NK-92 treated with Interleukin-12 subunit alpha and Interleukin-12 subunit beta, amount 100 ng/mL, for 24 hours (cell line): Measurements from ENCODE around the gene SLC39A6.
"Not testable (repeated sequence)": the region's sequence is repeated elsewhere in the genome, so short reads cannot be mapped to it uniquely, and the experiment has no call there.

Experiments used
- DNase-seq: peaks from one replicate; lab custom pipeline; 2025; lab: John Stamatoyannopoulos, UW

SLC39A6 gene

DNA sequence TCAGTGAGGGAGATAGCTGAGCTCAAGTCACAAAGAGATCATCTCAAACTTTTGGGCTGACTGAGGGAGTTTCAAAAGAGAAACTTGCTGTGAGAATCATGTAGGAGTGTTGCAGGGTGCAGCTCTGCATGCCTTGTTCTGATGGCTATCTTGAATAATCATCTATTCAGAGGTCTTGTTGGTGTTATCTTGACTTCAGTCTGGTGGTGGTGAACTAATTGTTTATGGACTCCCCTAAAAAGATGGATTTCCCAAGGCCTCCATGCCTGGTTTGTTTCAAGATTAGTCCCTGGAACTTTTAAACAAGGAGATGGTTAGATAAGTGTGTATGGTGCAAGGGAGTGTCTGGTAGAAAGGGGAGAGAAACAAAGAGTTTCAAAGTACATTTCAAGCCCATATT is 29.8 kb downstream of the SLC39A6 start:
- DNase-seq = no peak

DNA sequence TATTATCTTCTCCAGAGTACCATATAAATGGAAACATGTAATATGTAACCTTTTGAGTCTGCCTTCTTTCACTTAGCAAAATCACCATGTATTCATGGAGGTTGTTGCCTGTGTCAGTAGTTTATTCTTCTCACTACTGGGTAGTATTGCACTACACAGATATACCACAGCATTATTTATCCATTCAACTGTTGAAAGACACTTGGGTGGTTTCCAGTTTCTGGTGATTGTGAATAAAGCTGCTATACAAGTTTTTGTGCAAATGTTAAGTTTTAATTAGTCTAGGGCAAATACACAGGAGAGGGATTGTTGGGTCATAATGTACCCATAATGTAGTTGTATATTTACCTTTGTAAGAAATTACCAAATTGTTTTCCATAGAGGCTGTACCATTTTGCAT is 32.2 kb downstream of the SLC39A6 start:
- DNase-seq = no peak

GRCh38 chr18:36095936-36096519 is 33.1 kb downstream of the SLC39A6 start:
- DNase-seq = no peak

DNA sequence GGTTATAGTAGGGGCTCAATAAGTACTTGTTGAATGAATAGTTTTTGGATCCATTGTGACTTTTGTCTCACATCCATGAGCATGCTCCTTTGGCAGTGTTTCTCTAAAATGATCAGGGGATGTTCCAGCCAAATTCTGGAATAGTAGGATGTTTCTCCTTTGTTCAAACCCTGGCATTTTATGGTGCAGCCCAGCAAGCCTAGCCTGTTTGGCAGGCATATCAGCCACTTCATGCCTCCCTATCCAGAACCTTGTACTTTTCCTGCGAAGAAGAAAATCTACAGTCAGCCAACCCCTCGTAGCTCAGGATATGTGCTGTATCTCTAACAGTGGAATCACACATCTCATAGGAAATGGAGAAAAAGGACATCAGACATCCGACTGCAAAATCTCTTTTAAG is 34.7 kb downstream of the SLC39A6 start:
- no peak for DNase-seq

GRCh38 chr18:36092116-36092515 is 37.0 kb downstream of the SLC39A6 start:
- not testable (repeated sequence) for DNase-seq

DNA sequence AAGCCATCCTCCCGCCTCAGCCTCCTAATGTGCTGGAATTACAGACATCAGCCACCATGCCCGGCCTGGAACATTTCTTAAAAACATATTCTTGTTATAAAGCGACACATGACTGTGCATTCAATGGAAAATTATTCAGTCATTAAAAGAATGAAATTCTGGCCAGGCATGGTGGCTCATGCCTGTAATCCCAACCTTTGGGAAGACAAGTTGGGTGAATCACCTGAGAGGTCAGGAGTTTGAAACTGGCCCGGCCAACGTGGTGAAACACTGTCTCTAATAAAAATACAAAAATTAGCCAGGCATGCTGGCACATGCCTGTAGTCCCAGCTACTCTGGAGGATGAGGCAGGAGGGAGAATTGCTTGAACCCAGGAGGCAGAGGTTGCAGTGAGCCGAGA is 40.1 kb downstream of the SLC39A6 start:
- DNase-seq = no peak

DNA sequence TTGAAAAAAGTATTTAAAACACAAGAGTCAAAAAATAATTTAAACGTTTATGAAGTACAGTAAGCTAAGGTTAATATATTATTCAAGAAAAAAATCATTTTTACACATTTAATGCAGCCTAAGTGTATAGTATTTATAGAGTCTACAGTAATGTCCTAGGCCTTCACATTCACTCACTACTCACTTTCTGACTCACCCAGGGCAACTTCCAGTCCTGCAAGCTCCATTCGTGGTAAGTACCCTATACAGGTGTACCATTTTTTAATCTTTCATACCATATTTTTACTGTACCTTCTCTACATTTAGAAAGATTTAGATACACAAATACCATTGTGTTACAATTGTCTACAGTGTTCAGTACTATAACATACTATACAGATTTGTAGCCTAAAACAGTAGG is 40.9 kb downstream of the SLC39A6 start:
- no peak for DNase-seq

DNA sequence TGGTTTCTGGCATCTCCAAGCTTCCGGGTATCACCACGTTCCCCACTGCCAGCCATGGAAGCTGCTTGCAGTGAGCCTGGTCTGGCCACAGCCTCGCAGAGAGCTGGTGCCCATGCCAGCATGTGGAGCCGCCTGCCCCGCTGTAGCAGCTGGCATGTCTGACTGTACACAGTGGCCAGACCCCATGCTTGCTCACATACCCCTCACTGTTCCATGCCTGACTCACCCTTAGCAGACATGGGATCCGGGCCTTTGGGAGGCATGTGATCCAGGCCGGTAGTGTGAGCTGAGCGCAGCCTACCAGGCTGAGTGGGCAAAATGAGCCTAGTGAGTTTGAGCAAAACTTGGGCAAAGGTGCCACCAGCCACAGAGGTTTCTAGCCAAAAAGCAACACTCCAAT is 43.0 kb downstream of the SLC39A6 start:
- no peak for DNase-seq

DNA sequence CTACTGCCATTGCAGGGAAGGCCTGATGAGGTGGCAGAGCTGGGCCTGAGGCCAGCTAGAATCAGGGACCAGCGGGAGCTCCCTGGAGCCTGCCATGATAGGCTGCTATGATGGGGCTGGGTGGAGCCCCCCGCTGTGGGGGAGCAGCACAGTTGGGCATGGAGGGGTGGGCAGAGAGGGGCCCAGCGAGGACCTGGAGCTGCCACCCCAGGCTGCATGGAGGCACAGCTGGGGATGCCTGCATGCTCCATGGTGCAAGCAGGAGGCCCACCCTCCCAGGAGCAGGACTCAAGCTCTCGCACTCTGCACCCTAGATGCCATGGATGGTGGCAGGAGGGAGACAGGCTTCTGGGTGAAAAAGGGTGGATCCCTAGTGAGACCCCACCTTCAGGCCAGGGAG is 43.9 kb downstream of the SLC39A6 start:
- DNase-seq = no peak

DNA sequence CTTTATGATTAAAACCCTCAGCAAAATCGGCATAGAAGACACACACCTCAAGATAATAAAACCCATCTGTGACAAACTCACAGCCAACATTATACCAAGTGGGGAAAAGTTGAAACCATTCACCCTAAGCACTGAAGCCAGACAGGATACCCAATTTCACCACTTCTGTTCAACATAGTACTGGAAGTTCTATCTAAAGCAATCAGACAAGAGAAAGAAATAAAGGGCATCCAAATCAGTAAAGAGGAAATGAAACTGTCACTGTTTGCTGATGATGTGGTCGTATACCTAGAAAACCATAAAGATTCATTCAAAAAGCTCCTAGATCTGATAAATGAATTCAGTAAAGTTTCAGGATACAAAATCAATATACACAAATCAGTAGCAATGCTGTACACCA is 45.4 kb downstream of the SLC39A6 start:
- no peak for DNase-seq

DNA sequence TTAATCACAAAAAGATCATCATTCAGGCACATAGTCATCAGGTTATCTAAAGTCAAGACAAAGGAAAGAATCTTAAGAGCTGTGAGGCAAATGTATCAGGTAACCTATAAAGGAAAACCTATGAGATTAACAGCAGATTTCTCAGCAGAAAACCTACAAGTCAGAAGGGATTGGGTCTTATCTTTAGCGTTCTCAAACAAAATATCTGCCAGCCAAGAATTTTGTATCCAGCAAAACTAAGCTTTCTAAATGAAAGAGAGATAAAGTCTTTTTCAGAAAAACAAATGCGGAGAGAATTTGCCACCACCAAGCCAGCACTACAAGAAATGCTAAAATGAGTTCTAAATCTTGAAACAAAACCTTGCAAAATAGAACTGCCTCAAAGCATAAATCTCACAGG is 48.0 kb downstream of the SLC39A6 start:
- not testable (repeated sequence) for DNase-seq

DNA sequence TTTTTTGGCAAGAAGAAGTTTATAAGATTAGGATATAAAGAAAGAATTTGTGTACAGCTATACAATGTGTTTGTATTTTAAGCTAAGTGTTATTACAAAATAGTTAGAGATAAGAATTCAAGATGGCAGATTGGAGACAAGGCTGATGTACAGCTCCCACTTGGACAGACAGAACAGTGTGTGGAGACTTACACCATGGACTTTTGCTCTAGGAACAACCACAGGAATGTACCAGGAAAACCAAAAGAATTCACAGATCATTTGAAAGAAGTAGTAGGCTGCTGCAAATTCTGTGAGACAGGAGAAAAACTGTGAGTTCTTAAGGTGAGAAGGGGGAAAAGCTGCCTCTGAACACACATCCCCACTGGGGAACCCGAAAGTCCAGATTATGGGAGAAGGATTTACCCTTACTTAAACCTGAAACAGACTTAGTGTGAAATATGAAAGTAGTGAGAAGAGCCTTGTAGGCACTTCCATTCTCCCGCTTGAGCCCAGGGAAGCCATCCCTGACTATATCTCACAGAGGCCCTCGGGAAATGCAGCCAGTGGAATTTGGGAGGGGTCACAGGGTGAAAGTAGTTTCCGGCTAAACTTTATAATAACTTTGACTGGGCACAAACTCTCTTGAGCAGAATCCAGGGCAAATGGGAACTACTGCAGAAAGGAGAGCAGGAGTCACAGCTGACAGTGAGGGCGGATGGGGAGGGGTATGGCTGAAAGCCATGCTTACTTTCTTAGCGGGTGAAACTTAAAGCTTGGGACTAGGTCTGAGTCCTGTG is 50.2 kb downstream of the SLC39A6 start:
- DNase-seq = no peak

GRCh38 chr18:36077764-36078163 is 51.4 kb downstream of the SLC39A6 start:
- DNase-seq = not testable (repeated sequence)

DNA sequence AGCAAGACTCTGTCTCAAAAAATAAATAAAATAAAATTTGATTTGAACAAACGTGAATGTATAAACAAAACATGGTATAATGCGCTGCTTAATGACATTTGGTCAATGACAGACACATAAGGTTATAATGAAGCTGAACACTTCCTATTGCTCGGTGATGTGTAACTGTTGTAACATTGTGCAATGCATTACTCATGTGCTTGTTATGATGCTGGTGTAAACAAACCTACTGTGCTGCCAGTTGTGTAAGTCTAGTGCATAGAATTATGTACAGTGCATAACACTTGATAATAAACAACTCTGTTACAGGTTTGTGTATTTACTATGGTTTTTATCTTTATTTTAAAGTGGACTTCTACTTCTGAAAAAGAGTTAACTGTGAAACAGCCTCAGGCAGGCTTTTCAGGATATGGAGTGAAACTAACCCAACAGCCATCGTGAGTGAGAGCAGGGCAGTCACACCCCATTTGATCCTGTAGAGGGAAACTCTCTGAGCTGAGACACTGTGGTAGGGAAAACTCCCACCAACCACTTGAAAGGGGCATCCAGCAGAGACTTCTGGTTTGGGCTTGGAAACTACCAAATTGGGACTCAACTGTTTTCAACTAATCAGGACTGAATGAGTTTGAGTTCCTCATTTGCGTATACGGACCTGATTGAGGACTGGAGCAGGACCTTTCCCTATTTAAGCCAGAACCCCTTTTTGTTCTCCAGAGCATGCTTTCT is 53.1 kb downstream of the SLC39A6 start:
- no peak for DNase-seq

DNA sequence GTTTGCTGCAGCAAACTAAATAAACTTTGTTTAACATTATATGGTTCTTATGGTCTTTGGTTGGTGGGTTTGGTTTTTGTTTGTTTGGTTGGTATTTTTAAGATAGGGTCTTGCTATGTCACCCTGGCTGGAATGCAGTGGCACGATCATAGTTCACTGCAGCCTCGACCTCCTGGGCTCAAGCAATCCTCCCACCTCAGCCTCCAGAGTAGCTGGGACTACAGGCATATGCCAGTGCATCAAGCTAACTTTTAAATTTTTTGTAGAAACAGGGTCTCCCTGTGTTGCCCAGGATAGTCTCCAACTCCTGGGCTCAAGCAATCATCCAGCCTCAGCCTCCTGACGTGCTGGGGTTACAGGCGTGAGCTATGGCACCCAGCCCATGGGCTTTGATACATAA is 54.7 kb downstream of the SLC39A6 start:
- DNase-seq = no peak

- DNase-seq = no peak
Observed at GRCh38 chr18:36073676-36074075, 55.5 kb downstream of the SLC39A6 start.

DNA sequence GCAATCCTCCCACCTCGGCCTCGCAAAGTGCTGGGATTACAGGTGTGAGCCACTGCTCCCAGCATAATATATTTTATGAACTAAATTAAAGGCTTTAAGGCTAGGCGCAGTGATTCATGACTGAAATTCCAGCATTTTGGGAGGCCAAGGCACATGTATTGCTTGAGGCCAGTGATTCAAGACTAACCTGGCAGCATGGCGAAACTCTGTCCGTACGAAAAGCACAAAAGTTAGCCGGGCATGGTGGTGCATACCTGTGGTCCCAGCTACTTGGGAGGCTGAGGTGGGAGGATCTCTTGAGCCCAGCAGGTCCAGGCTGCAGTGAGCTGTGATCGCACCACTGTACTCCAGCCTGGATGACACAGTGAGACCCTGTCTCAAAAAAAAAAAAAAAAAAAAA is 56.7 kb downstream of the SLC39A6 start:
- not testable (repeated sequence) for DNase-seq

- DNase-seq = peak; percentile 94
Observed at GRCh38 chr18:36067055-36067957, 61.8 kb downstream of the SLC39A6 start, which contains the start of gene RPRD1A. TSS of gene RPRD1A (minus strand) at chr18:36067559. CDS start at chr18:36067404, 155 bp downstream.

- no peak for DNase-seq
Observed at GRCh38 chr18:36066686-36067054, 62.5 kb downstream of the SLC39A6 start.

DNA sequence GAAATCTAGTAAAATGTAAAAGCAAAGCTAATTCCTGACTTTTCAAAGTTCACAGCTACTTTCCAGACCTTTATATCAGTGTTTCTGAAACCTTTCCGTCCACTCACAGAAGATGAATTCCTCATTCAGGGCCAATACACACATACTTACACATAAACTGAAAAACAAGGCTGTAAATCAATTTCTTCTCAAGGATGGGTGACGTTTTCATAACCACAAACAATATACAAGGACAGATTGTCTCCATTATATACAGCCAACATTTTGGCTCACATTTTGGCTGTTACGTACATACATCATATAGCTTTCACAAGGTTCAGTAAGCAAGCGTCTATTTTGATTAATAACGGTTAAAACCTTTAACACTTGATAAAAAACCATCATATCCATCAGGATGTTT is 63.1 kb downstream of the SLC39A6 start:
- no peak for DNase-seq

DNA sequence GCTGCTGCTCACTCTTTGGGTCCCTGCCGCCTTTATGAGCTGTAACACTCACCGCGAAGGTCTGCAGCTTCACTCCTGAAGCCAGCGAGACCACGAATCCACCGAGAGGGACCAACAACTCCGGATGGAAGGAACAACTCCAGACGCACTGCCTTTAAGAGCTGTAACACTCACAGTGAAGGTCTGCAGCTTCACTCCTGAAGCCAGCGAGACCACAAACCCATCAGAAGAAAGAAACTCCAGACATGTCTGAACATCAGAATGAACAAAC is 64.4 kb downstream of the SLC39A6 start:
- DNase-seq = not testable (repeated sequence)
